ENCODE data around the gene ZNF423.

Gene ZNF423

GRCh38 chr16:49641250-49641649, 214.7 kb downstream of the ZNF423 start:
- no peak overlapping the region for H3K4me3 ChIP-seq (ENCODE audit: low read length)
- H3K27me3 ChIP-seq (ENCODE audit: control insufficient read depth, insufficient read depth, low read length): no peaks in the 10 kb centered on the region
- H3K36me3 ChIP-seq (ENCODE audit: control insufficient read depth, insufficient read depth, low read length): no peaks in the 10 kb centered on the region
- no peaks in the 10 kb centered on the region for H3K4me1 ChIP-seq (ENCODE audit: control insufficient read depth, insufficient read depth, low read length)
- H3K9ac ChIP-seq (ENCODE audit: low read length): no peak overlapping the region
- no peaks in the 10 kb centered on the region for H3K9me3 ChIP-seq (ENCODE audit: control insufficient read depth, low read length)

- H3K9me3 ChIP-seq (ENCODE audit: control insufficient read depth, low read length): no peaks in the 10 kb centered on the region
- H3K27me3 ChIP-seq (ENCODE audit: control insufficient read depth, insufficient read depth, low read length): no peaks in the 10 kb centered on the region
- H3K9ac ChIP-seq (ENCODE audit: low read length): no peak overlapping the region
- no peaks in the 10 kb centered on the region for H3K4me1 ChIP-seq (ENCODE audit: control insufficient read depth, insufficient read depth, low read length)
- H3K36me3 ChIP-seq (ENCODE audit: control insufficient read depth, insufficient read depth, low read length): no peaks in the 10 kb centered on the region
- no peak overlapping the region for H3K4me3 ChIP-seq (ENCODE audit: low read length)
These were observed 215.3 kb downstream of the ZNF423 start for GRCh38 chr16:49640581-49640980.

- H3K4me1 ChIP-seq (ENCODE audit: control insufficient read depth, insufficient read depth, low read length): no peaks in the 10 kb centered on the region
- no peaks in the 10 kb centered on the region for H3K36me3 ChIP-seq (ENCODE audit: control insufficient read depth, insufficient read depth, low read length)
- no peaks in the 10 kb centered on the region for H3K9me3 ChIP-seq (ENCODE audit: control insufficient read depth, low read length)
- H3K4me3 ChIP-seq (ENCODE audit: low read length): no peak overlapping the region
- H3K27me3 ChIP-seq (ENCODE audit: control insufficient read depth, insufficient read depth, low read length): no peaks in the 10 kb centered on the region
- H3K9ac ChIP-seq (ENCODE audit: low read length): no peak overlapping the region
These were observed 216.0 kb downstream of the ZNF423 start for GRCh38 chr16:49639739-49640431.

- Histone ChIP-seq H3K36me3 (ENCODE audit: control insufficient read depth, insufficient read depth, low read length) (no peaks in the 10 kb centered on the region), H3K4me1 (ENCODE audit: control insufficient read depth, insufficient read depth, low read length) (no peaks in the 10 kb centered on the region), H3K9ac (ENCODE audit: low read length) (no peak overlapping the region), H3K4me3 (ENCODE audit: low read length) (no peak overlapping the region), H3K27me3 (ENCODE audit: control insufficient read depth, insufficient read depth, low read length) (no peaks in the 10 kb centered on the region), H3K9me3 (ENCODE audit: control insufficient read depth, low read length) (no peaks in the 10 kb centered on the region)
These were observed 217.0 kb downstream of the ZNF423 start for GRCh38 chr16:49638673-49639610.

GRCh38 chr16:49637933-49638672, 217.8 kb downstream of the ZNF423 start:
- H3K9ac ChIP-seq (ENCODE audit: low read length): no peak overlapping the region
- H3K36me3 ChIP-seq (ENCODE audit: control insufficient read depth, insufficient read depth, low read length): no peaks in the 10 kb centered on the region
- H3K4me1 ChIP-seq (ENCODE audit: control insufficient read depth, insufficient read depth, low read length): no peaks in the 10 kb centered on the region
- H3K27me3 ChIP-seq (ENCODE audit: control insufficient read depth, insufficient read depth, low read length): no peaks in the 10 kb centered on the region
- H3K4me3 ChIP-seq (ENCODE audit: low read length): no peak overlapping the region
- H3K9me3 ChIP-seq (ENCODE audit: control insufficient read depth, low read length): no peaks in the 10 kb centered on the region

- Histone ChIP-seq H3K9ac (ENCODE audit: low read length) (no peak overlapping the region), H3K27me3 (ENCODE audit: control insufficient read depth, insufficient read depth, low read length) (no peaks in the 10 kb centered on the region), H3K4me1 (ENCODE audit: control insufficient read depth, insufficient read depth, low read length) (no peaks in the 10 kb centered on the region), H3K4me3 (ENCODE audit: low read length) (no peak overlapping the region), H3K9me3 (ENCODE audit: control insufficient read depth, low read length) (no peaks in the 10 kb centered on the region), H3K36me3 (ENCODE audit: control insufficient read depth, insufficient read depth, low read length) (no peaks in the 10 kb centered on the region)
These were observed 218.4 kb downstream of the ZNF423 start for GRCh38 chr16:49637511-49637910.

- Histone ChIP-seq H3K9ac (ENCODE audit: low read length) (no peak overlapping the region), H3K36me3 (ENCODE audit: control insufficient read depth, insufficient read depth, low read length) (no peaks in the 10 kb centered on the region), H3K4me1 (ENCODE audit: control insufficient read depth, insufficient read depth, low read length) (no peaks in the 10 kb centered on the region), H3K27me3 (ENCODE audit: control insufficient read depth, insufficient read depth, low read length) (no peaks in the 10 kb centered on the region), H3K4me3 (ENCODE audit: low read length) (no peak overlapping the region), H3K9me3 (ENCODE audit: control insufficient read depth, low read length) (no peaks in the 10 kb centered on the region)
These were observed 219.3 kb downstream of the ZNF423 start for GRCh38 chr16:49636608-49637007.

GRCh38 chr16:49635591-49636581, 220.0 kb downstream of the ZNF423 start:
- Histone ChIP-seq H3K9ac (ENCODE audit: low read length) (no peak overlapping the region), H3K4me1 (ENCODE audit: control insufficient read depth, insufficient read depth, low read length) (no peaks in the 10 kb centered on the region), H3K36me3 (ENCODE audit: control insufficient read depth, insufficient read depth, low read length) (no peaks in the 10 kb centered on the region), H3K9me3 (ENCODE audit: control insufficient read depth, low read length) (no peaks in the 10 kb centered on the region), H3K4me3 (ENCODE audit: low read length) (no peak overlapping the region), H3K27me3 (ENCODE audit: control insufficient read depth, insufficient read depth, low read length) (no peaks in the 10 kb centered on the region)

GRCh38 chr16:49635009-49635350, 220.9 kb downstream of the ZNF423 start:
- H3K9me3 ChIP-seq (ENCODE audit: control insufficient read depth, low read length): no peaks in the 10 kb centered on the region
- H3K9ac ChIP-seq (ENCODE audit: low read length): no peak overlapping the region
- no peaks in the 10 kb centered on the region for H3K4me1 ChIP-seq (ENCODE audit: control insufficient read depth, insufficient read depth, low read length)
- no peaks in the 10 kb centered on the region for H3K36me3 ChIP-seq (ENCODE audit: control insufficient read depth, insufficient read depth, low read length)
- H3K27me3 ChIP-seq (ENCODE audit: control insufficient read depth, insufficient read depth, low read length): no peaks in the 10 kb centered on the region
- H3K4me3 ChIP-seq (ENCODE audit: low read length): no peak overlapping the region

- no peaks in the 10 kb centered on the region for H3K4me1 ChIP-seq (ENCODE audit: control insufficient read depth, insufficient read depth, low read length)
- no peak overlapping the region for H3K4me3 ChIP-seq (ENCODE audit: low read length)
- H3K9me3 ChIP-seq (ENCODE audit: control insufficient read depth, low read length): no peaks in the 10 kb centered on the region
- H3K9ac ChIP-seq (ENCODE audit: low read length): no peak overlapping the region
- H3K36me3 ChIP-seq (ENCODE audit: control insufficient read depth, insufficient read depth, low read length): no peaks in the 10 kb centered on the region
- no peaks in the 10 kb centered on the region for H3K27me3 ChIP-seq (ENCODE audit: control insufficient read depth, insufficient read depth, low read length)
These were observed 221.5 kb downstream of the ZNF423 start for GRCh38 chr16:49634235-49635008.

GRCh38 chr16:49632795-49633184, 223.1 kb downstream of the ZNF423 start:
- Histone ChIP-seq H3K9me3 (ENCODE audit: control insufficient read depth, low read length) (no peaks in the 10 kb centered on the region), H3K36me3 (ENCODE audit: control insufficient read depth, insufficient read depth, low read length) (no peaks in the 10 kb centered on the region), H3K4me1 (ENCODE audit: control insufficient read depth, insufficient read depth, low read length) (no peaks in the 10 kb centered on the region), H3K4me3 (ENCODE audit: low read length) (no peak overlapping the region), H3K9ac (ENCODE audit: low read length) (no peak overlapping the region), H3K27me3 (ENCODE audit: control insufficient read depth, insufficient read depth, low read length) (no peaks in the 10 kb centered on the region)

All from mucosa of stomach (tissue), 1 donor.